Amniotic epithelial cell (primary cell): ENCODE measurements around the gene ATP6V1C2.

ENCODE experiments used
- DNase-seq: peaks from one replicate; pipeline ENCODE4 v3.0.0-alpha.2; 2010; ENCODE audit warnings: low read depth

ATP6V1C2 gene

DNA sequence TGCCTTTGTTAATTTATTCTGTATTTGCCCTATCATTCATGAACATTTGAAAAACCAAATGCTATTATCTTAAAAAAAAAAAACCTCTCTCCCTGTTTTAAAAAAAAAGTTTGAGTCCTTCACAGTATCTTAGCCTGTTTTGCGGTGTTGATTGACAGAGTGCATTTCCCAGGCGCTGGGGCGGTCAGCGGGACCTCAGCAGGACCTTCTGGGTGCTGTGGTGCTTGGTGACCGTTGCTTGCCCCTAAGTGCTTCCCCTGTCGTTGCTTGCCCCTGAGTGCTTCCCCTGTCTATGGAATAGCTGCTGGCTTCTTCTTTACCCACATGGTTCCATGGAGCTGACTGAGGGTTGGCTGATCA, 12.1 kb downstream of the ATP6V1C2 start:
- DNase-seq: no peak

DNA sequence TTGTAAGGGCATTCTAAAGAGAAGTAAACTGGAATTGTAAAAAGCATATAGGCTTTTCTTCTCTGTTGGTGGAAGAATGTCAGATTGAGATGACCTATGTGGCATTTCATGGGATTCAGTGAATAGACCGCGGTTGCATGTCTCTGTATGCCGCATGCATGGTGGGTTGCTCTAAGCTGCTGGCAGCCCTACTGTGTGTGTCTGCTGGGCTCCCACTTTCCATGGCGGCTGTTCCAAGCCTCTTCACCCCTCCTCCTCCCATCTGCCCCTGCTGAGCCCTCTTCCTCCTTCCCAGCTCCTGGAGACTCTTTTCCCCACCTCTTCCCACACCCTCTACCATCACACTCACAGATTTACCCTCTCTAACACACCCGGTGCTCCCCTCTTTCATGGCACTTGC, 12.6 kb downstream of the ATP6V1C2 start:
- DNase-seq: no peak

DNA sequence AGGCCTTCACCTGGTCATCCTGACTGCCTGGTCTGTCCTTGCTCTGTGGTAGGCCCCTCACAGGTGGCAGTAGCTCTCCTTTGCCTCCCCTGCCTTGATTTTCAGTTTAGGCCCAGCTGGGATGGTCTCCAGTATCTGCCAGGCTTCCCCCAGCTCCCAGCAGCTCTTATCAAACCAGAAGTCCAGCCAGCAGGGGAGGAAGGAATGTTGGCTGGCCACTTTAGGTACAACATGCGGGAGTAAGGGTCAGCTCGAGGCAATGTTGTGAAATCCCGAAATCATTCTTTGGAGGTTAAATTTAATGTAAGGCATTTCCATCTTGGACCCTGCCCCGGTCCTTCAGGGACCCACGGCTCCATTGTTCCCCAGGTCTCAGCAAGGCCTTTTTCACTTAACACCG, 16.8 kb downstream of the ATP6V1C2 start:
- DNase-seq: no peak

DNA sequence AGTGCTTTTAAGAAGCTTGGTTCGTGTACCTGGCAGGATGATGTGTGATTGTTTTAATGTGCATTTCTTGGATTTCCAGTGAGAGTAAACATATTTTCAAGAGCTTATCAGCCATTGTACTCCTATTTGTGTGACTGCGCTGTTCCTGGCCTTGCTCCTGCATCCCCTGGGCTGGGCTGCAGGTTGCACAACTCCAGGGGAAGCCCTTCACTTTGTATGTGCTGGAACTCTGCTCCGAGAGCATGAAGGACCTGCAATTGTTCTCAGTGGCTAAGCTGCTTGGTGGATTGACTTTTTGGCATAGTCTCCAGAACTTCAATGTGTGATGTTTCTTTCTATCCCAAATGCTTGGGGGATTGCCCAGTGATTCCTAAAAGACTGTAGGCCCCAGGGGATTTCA, 18.8 kb downstream of the ATP6V1C2 start:
- DNase-seq: no peak

DNA sequence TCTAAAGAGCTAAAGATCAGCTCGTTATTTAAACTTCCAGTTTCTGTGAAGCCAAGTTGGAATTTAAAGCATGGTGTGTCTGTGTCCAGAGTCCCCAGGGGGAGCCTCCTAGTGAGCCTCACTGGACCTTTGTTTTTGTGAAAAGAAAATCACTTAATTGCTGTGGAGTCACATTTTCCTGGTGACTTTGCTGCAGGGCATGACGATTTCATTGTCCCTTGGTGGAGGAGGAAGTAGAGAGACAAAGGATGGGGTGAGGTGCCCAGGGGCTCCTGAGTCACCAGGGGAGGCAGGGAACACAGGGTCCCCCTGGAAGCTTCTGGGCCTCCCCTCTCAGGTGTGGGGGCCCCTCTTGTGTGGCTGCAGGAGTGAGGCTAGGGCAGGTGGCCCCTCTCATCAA, 19.7 kb downstream of the ATP6V1C2 start:
- DNase-seq: no peak

DNA sequence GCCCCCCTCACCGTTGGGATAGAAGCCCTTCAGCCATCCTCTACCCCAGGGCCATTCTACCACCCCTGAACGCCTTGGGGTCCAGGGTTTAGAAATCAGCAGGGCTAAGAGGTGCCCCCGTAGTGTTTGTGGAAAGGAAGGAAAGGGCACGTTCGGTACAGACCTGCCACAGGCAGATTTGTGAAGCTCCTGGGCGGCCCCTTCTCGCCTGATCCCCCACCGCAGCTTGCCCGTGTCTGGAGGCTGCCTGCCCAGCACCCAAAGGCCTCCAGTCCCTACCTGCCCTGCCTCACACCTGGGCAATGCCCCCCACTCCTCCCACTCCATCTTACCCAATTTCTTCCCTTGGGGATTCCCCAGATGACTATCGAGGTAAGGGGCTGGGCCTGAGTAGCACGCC, 21.2 kb downstream of the ATP6V1C2 start:
- no peak for DNase-seq

DNA sequence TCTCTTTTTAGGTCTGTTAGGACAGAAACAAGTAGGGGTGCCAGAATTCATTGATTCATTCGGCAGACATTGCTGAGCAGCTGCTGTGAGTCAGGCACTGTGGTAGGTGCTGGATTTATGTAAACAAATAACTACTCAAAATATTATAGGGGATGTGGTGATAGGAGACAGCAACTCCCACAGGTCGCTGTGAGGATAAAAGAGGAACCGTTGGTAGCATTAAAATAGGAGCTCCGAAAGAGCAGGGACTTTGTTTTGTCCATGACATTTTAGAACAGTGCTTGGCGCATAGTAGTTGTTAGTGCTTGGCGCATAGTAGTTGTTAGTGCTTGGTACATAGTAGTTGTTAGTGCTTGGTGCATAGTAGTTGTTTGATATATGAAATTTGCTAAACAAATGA, 29.2 kb downstream of the ATP6V1C2 start:
- peak; percentile 39 for DNase-seq

DNA sequence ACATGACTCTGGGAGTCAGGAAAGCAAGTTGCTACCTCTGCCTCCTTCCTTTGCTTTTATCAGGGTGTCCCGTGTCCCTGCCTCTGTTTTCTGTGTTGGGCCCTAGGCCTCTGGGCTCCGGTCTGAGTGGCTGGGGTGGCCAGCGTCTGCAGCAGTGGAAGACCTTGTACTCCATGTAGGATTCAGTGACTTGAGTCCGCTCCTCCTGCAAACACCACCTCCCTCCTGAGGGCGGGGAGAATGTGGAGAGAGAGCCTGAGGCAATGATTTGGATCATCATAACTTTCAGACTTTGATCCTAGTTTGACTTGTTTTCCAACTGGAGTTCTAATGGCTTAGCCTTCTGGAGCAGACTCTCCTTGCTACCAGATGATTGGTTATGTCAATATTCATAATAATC, 30.8 kb downstream of the ATP6V1C2 start:
- DNase-seq: no peak

DNA sequence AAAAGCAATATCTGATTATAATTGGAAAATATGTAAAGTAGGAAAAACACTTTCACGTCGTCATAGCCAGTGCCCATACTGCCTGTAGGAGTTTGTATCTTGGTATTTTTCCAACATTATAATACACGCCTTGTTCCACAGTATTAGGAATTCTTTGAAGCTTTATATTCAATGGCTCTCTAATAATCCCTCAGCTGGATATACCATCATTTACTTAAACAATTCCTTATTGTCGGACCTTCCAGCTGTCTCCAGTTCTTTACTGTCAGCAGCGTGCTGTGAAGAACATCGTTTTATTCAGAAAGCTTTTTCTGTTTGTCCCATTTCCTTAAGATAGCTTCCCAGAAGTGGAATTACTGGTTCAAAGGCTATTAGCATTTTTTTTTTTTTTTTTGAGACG, 31.7 kb downstream of the ATP6V1C2 start:
- no peak for DNase-seq

DNA sequence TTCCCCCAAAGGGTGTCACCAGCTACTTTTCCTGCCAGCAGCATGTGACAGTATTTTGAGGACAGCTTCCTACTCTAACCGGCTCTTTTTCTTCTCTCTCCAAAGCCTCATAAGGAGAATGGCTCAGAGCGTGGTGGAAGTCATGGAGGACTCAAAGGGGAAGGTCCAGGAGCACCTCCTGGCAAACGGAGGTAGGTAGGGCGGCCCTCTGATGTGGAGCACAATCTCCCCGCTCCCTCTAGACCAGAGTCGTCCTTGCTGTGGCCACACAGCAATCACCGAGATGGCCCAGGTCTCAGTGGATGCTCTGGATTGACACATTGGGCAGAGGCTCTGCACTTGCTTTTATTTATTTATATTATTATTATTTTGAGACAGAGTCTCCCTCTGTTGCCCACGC, 32.4 kb downstream of the ATP6V1C2 start:
- DNase-seq: no peak

DNA sequence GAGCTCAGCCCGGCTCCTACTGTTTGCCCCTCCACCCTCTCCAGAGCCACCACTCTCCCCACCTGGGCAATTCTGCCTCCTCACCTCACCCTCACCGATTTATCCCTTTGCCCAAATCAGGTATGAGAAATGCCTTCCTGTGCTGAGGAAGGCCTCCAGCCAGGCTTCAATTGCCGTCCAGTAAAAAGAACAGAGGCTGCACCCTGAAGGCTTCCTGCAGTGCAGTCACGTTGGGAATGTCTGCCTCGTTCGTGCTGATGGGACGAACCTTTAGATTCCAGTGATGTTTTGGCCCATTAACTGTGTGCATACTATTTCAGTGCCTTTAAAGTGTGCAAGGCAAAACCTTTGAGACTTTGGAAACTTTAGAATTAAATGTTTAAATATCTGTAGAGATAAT, 34.2 kb downstream of the ATP6V1C2 start:
- DNase-seq: no peak

DNA sequence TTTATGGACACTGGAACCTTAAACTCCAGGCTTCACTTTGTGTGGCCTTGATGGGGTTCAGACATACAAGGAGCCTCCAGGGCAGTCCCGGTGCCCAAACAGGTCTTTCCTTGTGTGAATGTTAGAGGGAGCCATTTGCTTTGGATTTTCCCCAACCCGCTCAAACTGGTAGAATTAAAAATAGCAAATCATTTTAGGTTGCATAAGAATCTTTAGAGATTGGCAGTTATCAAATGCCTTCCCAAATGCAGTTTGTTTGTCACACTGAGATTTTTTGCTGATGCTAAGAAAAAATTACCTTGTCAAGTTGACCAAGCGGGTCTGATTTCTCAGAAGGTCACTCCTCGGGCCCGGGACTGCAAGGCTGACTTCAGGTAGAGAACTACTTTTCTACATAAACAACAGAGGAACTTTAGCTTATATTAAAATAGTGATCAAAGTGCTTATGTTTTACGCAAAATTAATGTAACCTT, 36.4 kb downstream of the ATP6V1C2 start:
- DNase-seq: no peak

DNA sequence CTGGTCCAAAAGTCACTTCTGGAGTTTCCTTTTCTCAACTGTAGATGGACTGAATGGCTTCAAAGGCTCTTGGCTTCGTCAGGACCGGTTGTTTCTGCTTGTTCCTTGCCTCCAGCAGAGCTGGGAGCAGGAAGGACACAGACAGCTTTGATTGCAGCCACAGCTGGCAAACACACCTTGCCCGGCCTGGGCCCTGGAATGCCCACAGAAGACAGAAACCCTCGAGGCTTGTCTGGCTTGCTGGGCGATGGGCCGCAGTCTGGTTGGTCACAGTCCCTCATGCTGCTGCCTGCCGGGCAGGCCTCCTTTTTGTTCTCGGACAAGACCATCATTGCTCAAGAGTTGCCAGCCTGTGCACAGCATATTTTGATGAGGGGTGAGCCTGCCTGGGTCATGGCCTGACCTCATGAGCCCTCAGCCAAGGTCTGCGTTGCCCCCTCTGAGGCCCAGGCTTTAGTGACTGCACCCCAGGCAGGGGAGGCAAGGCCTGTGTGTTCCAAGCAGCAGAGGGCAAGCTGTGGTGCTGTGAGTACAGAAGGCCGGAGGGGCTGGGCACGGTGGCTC, 37.8 kb downstream of the ATP6V1C2 start:
- DNase-seq: no peak

DNA sequence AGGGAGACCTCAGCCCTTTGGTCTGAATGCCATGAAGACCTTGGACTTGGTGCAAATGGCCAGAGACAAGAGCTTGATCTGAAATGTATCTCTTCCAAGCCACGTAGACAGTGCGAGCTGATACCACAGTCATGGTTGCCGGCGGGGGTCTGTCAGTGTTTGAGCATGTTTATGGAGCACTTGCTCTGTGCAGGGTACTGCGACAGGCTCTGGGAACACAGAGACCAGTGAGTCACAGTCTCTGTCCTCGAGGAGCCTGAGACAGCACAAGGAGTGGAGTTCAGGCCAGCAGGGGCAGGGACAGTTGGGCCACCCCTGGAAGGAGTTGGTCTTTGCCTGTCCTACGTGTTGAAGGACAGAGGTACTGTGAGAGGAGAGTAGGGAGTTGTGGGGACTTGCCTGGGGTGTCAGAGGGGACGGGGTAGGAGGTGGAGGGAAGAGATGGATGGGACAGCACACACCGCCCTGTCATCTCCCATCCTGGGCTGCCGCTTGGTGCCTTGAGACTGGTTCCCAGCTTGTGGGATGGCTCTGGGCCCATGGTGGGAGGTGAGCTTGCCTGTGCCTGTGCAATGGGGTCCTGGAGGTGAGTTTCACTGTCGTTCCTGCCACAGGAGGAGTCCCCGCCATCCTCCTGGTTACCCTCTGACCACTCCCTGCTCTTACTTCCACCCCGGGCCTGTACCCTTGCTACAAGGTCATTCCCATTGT, 39.5 kb downstream of the ATP6V1C2 start:
- DNase-seq: no peak

DNA sequence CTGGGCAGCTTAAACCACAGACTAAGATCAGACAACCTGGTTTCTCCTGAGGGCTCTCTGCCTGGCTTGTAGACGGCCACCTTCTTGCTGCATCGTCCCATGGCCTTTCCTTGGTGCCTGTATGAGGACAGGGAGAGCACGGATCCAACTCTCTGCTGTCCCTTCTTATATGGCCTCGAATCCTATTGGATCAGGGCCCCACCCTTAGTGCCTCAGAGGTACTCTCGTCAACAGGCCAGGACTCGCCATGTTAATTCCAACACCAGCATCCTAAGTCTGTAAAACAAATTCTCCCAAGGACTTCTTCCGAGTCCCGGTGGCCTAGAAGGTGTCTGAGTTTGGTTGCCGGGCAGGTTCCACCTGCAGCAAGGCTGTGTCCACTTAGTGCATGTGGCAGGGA, 40.2 kb downstream of the ATP6V1C2 start:
- DNase-seq: no peak

DNA sequence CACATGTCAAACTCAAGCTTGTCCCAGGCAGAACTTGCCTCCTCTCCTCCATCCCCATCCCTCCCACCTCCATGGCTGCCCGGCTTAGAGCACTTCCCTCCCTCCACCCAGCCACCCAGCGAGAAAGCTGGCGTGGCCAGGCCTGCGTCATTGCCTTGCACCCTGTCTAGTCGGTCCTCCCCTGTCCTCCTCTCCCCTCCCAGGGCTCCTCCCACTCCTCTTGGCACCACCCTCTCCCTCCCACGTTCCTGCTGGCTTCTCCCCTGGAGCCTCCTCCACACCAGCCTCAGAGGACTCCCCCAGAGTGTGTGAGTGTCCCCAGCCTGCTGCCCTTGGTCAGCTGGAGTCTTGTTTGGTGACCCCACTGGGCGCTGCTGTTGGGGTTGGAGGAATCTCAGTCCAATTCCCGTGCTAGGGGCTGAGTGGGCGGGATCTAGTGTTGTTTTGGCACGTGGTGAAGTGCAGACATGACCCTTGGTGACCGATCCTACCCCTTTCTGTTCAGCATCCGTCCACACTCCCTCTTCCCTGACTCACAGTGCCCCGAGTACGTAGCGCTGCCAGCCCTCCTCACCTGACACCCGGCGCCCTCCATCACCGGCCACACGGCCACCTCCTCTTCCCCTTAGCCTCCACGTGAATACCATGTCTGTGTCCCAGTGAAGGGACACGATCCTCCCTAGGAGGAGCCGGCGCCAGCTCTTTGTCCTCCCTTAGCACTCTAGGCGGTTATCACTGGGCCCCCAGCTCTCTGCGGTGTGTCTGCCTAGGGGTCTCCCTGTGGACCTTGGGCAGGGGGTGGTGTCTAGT, 41.4 kb downstream of the ATP6V1C2 start:
- peak; percentile 49 for DNase-seq

DNA sequence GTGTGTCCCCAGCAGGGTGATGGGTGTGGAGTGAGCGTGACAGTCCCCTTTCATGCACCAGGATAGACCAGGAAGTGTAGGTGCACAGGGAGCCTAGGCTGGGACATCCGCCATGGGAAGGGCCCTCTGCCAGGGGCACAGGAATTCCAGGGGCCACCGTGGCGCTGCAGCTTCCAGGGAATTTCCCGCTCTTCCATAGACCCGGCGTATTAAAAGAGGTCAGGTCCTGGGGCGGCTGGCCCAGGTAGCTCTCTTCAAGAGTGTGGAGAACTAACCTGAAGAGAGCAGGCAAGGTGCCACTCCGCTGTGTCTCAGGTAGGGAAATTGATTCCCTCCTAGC, 42.0 kb downstream of the ATP6V1C2 start:
- no peak for DNase-seq

DNA sequence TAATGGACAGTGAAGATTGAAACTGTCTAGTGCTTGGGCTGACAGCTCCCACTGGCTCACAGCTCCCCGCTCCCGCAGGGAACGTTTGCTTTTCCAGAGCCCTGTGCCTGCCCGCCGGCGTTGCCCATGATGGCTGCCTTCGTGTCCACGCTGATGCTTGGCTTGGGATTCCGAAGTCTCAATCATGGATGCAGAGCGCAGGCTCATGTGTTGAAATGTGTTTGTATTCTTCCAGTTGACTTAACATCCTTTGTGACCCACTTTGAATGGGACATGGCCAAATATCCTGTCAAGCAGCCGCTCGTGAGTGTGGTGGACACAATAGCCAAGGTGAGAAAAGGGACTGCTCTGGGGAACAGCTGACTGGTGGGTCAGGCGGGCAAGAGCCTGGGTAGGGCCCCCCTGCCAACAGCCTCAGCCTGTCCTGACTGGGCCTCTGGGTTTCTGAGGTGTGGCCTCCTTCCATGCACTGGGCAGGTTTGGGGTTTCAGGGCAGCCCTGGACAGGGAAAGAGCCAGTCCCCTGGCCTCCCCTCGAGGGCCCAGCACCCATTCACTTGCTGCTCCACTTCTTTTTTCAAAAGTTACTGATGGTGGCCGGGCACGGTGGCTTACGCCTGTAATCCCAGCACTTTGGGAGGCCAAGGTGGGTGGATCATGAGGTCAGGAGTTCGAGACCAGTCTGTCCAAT, 42.8 kb downstream of the ATP6V1C2 start:
- DNase-seq: no peak

DNA sequence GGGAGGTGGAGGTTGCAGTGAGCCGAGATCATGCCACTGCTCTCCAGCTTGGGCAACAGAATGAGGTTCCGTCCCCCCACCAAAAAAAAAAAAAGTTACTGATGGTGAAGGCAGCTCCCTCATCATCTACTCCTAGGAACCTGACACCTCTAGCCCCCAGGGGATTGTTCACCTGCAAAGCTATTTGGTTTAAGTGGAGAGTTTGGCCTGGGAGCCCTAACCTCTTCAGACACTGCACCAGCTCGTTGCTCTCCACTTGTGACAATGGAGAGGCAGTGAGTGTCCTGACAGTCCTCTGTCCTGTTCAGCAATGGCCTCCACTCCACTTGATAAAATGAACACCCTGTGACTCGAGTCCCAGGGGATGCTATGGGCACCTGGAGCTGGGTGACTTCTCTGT, 43.5 kb downstream of the ATP6V1C2 start:
- no peak for DNase-seq

DNA sequence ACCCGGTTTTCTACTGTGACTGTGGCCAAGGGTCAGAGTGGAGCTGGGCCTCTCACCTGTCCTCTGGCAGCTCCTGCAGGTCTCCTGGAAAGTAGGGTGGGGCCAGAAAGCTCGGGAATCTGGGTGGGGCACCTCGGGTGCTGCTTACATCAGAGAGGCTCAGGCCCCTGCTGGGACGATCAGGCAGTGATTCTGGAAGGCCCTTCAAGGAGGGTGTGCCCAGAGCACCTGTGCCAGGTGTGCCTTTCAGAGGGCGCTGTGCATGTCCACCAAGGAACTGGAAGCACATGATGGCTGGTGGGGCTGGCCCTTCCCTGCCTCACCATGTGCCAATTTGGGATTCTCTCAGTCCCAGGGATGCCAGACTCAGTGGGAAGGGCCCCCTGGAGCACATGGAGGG, 44.0 kb downstream of the ATP6V1C2 start:
- DNase-seq: no peak

DNA sequence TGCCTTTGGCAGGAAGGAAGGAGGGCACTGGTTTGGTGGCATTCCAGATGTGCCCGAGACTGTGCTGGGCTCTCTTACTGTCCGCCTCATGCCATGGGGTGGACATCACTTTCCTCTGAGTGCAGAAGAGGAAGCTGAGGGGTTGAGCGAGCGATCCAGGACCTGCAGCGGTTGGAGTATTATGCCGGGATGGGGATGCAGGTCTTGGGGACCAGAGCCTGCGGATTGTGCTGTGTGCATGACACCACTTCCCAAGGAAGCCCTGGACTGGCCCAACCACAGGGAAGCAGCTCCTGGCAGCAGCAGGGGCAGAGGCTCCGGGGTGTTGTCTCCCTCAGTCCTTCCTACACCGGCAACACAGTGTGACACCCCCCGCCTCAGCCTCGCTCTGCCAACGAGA, 44.5 kb downstream of the ATP6V1C2 start:
- no peak for DNase-seq

DNA sequence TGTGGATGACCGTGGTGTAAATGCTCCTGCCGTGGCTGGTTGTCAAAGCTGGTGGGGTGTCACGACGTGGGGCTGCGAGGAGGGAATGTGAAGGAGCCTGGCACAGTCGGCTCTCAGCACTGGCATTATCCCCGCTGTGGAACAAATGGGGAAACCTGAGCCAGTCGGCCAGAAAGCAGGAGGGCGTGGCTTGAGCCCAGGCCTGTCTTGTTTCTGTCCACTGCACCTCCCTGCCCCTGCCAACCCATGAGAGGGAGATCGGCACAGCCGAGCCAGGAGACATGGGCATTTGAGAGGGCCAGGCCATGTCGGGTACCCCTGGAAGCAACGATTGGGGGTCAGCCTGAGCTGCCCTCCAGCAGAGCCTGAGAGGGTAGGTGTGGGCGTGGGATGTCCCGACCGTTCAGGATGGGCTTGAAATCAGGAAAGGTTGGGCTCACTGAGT, 46.7 kb downstream of the ATP6V1C2 start:
- no peak for DNase-seq
